Measurements from ENCODE around the gene FBXO10.

FBXO10 gene

DNA sequence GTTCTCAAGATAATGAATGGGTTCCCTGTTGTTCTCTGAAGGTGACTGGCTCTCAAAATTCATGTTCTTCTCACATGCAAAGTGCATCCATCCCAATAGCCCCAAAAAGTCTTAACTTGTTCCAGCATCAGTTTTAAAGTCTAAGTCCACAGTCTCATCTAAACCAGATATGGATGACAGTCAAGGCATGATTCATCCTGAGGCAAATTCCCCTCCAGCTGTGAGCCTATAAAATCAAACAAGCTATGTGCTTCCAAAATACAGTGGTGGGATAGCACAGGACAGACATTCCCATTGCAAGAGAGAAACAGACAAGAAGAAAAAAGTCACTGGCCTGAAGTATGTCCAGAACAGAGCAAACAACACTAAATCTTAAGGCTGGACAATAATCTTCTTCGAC, 25.4 kb downstream of the FBXO10 start:
- Histone ChIP-seq H3K4me2 (ENCODE audit: low read length) (no peak overlapping the region), H3K79me2 (no peaks in the 10 kb centered on the region), H3K27ac (no peak overlapping the region), H3K4me3 (ENCODE audit: low read depth, low read length) (no peak overlapping the region), H3K36me3 (ENCODE audit: control insufficient read depth, insufficient read depth, low read length) (no peaks in the 10 kb centered on the region), H3K9me3 (ENCODE audit: control insufficient read depth, low read length) (no peaks in the 10 kb centered on the region), H3K27me3 (ENCODE audit: control insufficient read depth, insufficient read depth, low read length) (no peaks in the 10 kb centered on the region), H3K9ac (no peak overlapping the region), H2AFZ (no peak overlapping the region), H3K4me1 (no peaks in the 10 kb centered on the region)
- TF ChIP-seq, protein P1, sequence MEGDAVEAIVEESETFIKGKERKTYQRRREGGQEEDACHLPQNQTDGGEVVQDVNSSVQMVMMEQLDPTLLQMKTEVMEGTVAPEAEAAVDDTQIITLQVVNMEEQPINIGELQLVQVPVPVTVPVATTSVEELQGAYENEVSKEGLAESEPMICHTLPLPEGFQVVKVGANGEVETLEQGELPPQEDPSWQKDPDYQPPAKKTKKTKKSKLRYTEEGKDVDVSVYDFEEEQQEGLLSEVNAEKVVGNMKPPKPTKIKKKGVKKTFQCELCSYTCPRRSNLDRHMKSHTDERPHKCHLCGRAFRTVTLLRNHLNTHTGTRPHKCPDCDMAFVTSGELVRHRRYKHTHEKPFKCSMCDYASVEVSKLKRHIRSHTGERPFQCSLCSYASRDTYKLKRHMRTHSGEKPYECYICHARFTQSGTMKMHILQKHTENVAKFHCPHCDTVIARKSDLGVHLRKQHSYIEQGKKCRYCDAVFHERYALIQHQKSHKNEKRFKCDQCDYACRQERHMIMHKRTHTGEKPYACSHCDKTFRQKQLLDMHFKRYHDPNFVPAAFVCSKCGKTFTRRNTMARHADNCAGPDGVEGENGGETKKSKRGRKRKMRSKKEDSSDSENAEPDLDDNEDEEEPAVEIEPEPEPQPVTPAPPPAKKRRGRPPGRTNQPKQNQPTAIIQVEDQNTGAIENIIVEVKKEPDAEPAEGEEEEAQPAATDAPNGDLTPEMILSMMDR (IDR thresholded peaks at IDR 0.05) = no peak

GRCh38 chr9:37549527-37549926, 26.7 kb downstream of the FBXO10 start:
- Histone ChIP-seq H3K4me1 (no peaks in the 10 kb centered on the region), H3K27me3 (ENCODE audit: control insufficient read depth, insufficient read depth, low read length) (no peaks in the 10 kb centered on the region), H3K9me3 (ENCODE audit: control insufficient read depth, low read length) (no peaks in the 10 kb centered on the region), H3K27ac (no peak overlapping the region), H3K9ac (no peak overlapping the region), H3K79me2 (no peaks in the 10 kb centered on the region), H2AFZ (no peak overlapping the region), H3K4me2 (ENCODE audit: low read length) (no peak overlapping the region), H3K4me3 (ENCODE audit: low read depth, low read length) (no peak overlapping the region), H3K36me3 (ENCODE audit: control insufficient read depth, insufficient read depth, low read length) (no peaks in the 10 kb centered on the region)
- TF ChIP-seq, protein P1 (IDR thresholded peaks at IDR 0.05) = no peak

- H3K36me3 ChIP-seq (ENCODE audit: control insufficient read depth, insufficient read depth, low read length) = no peaks in the 10 kb centered on the region
These were observed 28.8 kb downstream of the FBXO10 start for GRCh38 chr9:37547328-37547878.

DNA sequence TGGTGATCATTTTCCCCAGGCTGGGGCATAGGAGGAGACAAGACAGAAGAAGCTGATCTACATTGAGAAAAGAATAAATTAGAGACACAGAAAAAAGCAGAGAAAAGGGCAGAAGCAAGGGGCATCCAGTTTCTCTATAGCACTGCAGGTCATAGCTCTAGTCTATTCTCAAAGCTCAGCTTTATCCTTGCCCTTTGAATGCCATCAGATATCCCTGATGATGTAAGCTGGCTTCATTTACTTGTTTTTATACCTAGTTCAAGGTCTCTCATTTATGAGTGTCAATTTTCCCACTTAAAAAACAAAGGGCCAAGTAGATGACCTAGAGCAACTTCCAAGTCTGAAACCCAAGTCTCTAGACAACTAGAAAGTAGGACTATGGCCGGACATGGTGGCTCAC, 32.7 kb downstream of the FBXO10 start:
- H3K36me3 ChIP-seq (ENCODE audit: control insufficient read depth, insufficient read depth, low read length) = no peaks in the 10 kb centered on the region
- H2AFZ ChIP-seq = no peak overlapping the region
- H3K27ac ChIP-seq = no peak overlapping the region
- H3K9me3 ChIP-seq (ENCODE audit: control insufficient read depth, low read length) = no peaks in the 10 kb centered on the region
- H3K79me2 ChIP-seq = no peaks in the 10 kb centered on the region
- no peak overlapping the region for H3K4me2 ChIP-seq (ENCODE audit: low read length)
- no peak overlapping the region for H3K4me3 ChIP-seq (ENCODE audit: low read depth, low read length)
- TF ChIP-seq, protein P1 (IDR thresholded peaks at IDR 0.05) = no peak
- H3K27me3 ChIP-seq (ENCODE audit: control insufficient read depth, insufficient read depth, low read length) = no peaks in the 10 kb centered on the region
- H3K4me1 ChIP-seq = no peaks in the 10 kb centered on the region
- H3K9ac ChIP-seq = no peak overlapping the region

More at GRCh38 chr9:37547328-37547878, 28.8 kb downstream of the FBXO10 start:
- Histone ChIP-seq H3K4me2 (ENCODE audit: low read length) (no peak overlapping the region), H2AFZ (no peak overlapping the region), H3K9me3 (ENCODE audit: control insufficient read depth, low read length) (no peaks in the 10 kb centered on the region), H3K79me2 (no peaks in the 10 kb centered on the region), H3K27ac (no peak overlapping the region), H3K4me3 (ENCODE audit: low read depth, low read length) (no peak overlapping the region), H3K27me3 (ENCODE audit: control insufficient read depth, insufficient read depth, low read length) (no peaks in the 10 kb centered on the region), H3K4me1 (no peaks in the 10 kb centered on the region), H3K9ac (no peak overlapping the region)
- TF ChIP-seq, protein P1 (IDR thresholded peaks at IDR 0.05) = no peak

DNA sequence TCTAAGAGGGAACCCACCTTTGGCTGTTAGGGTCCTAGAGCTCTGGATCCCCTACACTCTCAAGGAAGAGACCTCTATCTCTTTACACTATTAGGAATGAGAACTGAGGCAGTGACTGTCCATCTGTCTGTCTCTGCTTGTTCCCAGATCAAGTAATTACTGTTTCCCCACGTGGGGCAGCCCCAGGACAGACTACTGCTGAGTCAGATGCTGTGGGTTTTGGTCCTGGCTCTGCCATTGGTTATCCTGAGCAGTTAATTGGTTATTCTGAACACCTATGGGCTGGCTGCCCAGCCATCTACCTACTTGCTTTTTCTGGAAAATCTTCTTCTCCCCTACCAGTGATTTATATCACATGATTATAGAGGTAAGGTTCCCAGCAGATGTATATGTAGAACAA, 33.3 kb downstream of the FBXO10 start:
- no peak overlapping the region for H3K27ac ChIP-seq
- H3K9ac ChIP-seq = no peak overlapping the region
- no peak overlapping the region for H3K4me3 ChIP-seq (ENCODE audit: low read depth, low read length)
- TF ChIP-seq, protein P1 (IDR thresholded peaks at IDR 0.05) = no peak
- H3K79me2 ChIP-seq = no peaks in the 10 kb centered on the region
- no peak overlapping the region for H3K4me2 ChIP-seq (ENCODE audit: low read length)
- no peaks in the 10 kb centered on the region for H3K9me3 ChIP-seq (ENCODE audit: control insufficient read depth, low read length)
- H3K4me1 ChIP-seq = no peaks in the 10 kb centered on the region
- no peak overlapping the region for H2AFZ ChIP-seq
- no peaks in the 10 kb centered on the region for H3K36me3 ChIP-seq (ENCODE audit: control insufficient read depth, insufficient read depth, low read length)
- H3K27me3 ChIP-seq (ENCODE audit: control insufficient read depth, insufficient read depth, low read length) = no peaks in the 10 kb centered on the region
